Fibroblast of lung (primary cell): ENCODE results near the gene URB1. TPM values are rescaled to one million over a fixed set of nuclear protein-coding genes. Genes with fewer than 3 reads are reported as not detected.

Experiments
- DNase-seq, 2 donors: peaks; one replicate each; pipeline versions ENCODE4 v3.0.0 to v3.0.0-alpha.2; 2010; ENCODE audit warnings: low read depth in 2 of 2
- H2AFZ ChIP-seq: 2 replicates; pipeline ENCODE4 v1.5.1; 2012; ENCODE audit warnings: low read length, control low read depth, inconsistent platforms
- H3K27ac ChIP-seq: 2 replicates; pipeline ENCODE4 v1.5.1; 2011; ENCODE audit warnings: low read length, control low read depth; ENCODE audit not compliant: insufficient read depth
- H3K27me3 ChIP-seq: 2 replicates; pipeline ENCODE4 v1.5.1; 2011; ENCODE audit warnings: mild to moderate bottlenecking, low read length; ENCODE audit not compliant: control insufficient read depth, insufficient read depth
- H3K36me3 ChIP-seq: 2 replicates; pipeline ENCODE4 v1.5.1; 2011; ENCODE audit warnings: low read length; ENCODE audit not compliant: control insufficient read depth, insufficient read depth
- H3K4me1 ChIP-seq: 2 replicates; pipeline ENCODE4 v1.5.1; 2011; ENCODE audit warnings: low read length; ENCODE audit not compliant: control insufficient read depth, insufficient read depth; ENCODE audit errors: extremely low read depth
- H3K4me2 ChIP-seq: 2 replicates; pipeline ENCODE4 v1.5.1; 2011; ENCODE audit warnings: low read length, control low read depth; ENCODE audit not compliant: insufficient read depth; ENCODE audit errors: extremely low read depth
- H3K4me3 ChIP-seq, 4 experiments: fragments of 200-600 bp in 1 of 4; sonication (generic) in 1 of 4; replicated peaks in 1 of 4; 2 replicates each; pipeline ENCODE4 v1.5.1; 2011 to 2016; ENCODE audit warnings: low read length in 4 of 4, low read depth in 3 of 4, mild to moderate bottlenecking in 3 of 4, control low read depth in 2 of 4, inconsistent platforms in 1 of 4, mixed read lengths in 1 of 4; ENCODE audit not compliant: insufficient read depth in 1 of 4; ENCODE audit errors: control extremely low read depth in 1 of 4
- H3K79me2 ChIP-seq: 2 replicates; pipeline ENCODE4 v1.5.1; 2012; ENCODE audit warnings: mild to moderate bottlenecking, low read length, inconsistent platforms; ENCODE audit not compliant: control insufficient read depth, insufficient read depth
- H3K9ac ChIP-seq: 2 replicates; pipeline ENCODE4 v1.5.1; 2011; ENCODE audit warnings: mild to moderate bottlenecking, low read length, control low read depth; ENCODE audit not compliant: insufficient read depth
- H3K9me3 ChIP-seq: 2 replicates; pipeline ENCODE4 v1.5.1; 2012; ENCODE audit warnings: low read depth, low read length; ENCODE audit not compliant: control insufficient read depth, insufficient read depth
- H4K20me1 ChIP-seq: 2 replicates; pipeline ENCODE4 v1.5.1; 2011; ENCODE audit warnings: low read length; ENCODE audit not compliant: control insufficient read depth, insufficient read depth; ENCODE audit errors: extremely low read depth
- EZH2 ChIP-seq: IDR thresholded peaks from 2 replicates; pipeline ENCODE4 v1.5.1; 2012; ENCODE audit warnings: low read length, control low read depth, mild to moderate bottlenecking; ENCODE audit errors: missing control alignments
- polyA plus RNA-seq, 2 donors: library from polyadenylated mRNA; depleted of rRNA in 1 of 2; stranded (reverse) in 1 of 2; unstranded in 1 of 2; fragments of >200 nt; gene quantifications; 2 replicates each; pipeline ENCODE4 v1.2.1, GENCODE V29; 2011 to 2012; ENCODE audit warnings: missing spikeins in 1 of 2
- total RNA-seq: library from RNA; depleted of rRNA; stranded (reverse); fragments of >200 nt; gene quantifications from 2 replicates; pipeline ENCODE4 v1.2.1, GENCODE V29; 2014
- TF ChIP-seq, protein P1 (sequence below), 2 donors: IDR thresholded peaks in 1 of 2; conservative IDR thresholded peaks in 1 of 2; 1 replicate in 1 of 2; 2 replicates in 1 of 2; pipeline ENCODE4 v1.5.1; 2011 to 2012; ENCODE audit warnings: low read length in 2 of 2, control low read depth in 1 of 2, inconsistent platforms in 1 of 2, low read depth in 1 of 2, mild to moderate bottlenecking in 1 of 2

The URB1 gene
- total and polyA plus RNA-seq, 2 donors (not counting 1 experiment from before 2014, with no cell fraction given): 4.3 to 17.7 TPM

DNA sequence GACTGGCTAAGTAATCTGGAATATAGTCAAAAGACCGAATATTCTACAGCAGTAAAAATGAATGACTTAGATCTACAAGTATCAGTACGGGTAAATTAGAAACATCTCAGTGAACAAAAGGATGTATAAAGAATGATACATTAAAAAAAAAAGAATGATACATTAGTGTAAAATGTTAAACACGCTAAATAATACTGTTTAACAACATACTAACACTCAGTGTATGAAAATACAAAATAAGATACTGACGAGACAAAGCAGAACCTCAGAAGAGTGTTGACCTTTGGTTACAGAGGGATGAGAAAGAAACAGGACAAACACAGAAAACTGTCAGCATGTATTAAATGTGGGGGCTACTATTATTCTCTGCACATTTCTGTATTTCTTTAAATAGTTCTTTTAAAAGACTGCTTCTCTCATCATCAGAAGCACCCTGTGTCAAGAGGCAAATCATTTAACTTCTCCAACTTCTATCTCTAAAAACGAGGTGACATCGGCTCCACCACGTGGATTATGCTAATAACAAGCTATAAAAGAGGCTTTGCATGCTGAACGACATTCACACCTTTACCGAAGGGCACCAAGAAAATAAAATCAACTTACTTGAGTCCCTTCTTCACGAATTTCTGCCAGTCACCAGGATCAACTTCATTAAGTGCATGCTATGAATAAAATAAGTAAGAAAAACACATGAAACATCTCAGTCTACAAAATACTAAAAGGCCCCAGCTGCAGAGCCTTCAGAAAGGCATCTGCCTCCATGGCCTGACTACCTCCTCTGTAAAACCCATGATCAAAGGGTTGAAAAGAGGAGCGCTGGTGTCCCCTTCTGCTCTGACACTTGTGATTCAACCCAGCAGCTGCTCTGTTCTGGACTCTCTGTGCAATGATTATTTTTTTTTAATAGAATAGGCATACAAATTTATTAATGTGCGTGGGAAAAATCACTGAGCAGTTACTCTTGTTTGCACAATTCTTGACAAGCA is 51.7 kb downstream of the URB1 start:
- TF ChIP-seq EZH2: no peak
- TF ChIP-seq, protein P1, sequence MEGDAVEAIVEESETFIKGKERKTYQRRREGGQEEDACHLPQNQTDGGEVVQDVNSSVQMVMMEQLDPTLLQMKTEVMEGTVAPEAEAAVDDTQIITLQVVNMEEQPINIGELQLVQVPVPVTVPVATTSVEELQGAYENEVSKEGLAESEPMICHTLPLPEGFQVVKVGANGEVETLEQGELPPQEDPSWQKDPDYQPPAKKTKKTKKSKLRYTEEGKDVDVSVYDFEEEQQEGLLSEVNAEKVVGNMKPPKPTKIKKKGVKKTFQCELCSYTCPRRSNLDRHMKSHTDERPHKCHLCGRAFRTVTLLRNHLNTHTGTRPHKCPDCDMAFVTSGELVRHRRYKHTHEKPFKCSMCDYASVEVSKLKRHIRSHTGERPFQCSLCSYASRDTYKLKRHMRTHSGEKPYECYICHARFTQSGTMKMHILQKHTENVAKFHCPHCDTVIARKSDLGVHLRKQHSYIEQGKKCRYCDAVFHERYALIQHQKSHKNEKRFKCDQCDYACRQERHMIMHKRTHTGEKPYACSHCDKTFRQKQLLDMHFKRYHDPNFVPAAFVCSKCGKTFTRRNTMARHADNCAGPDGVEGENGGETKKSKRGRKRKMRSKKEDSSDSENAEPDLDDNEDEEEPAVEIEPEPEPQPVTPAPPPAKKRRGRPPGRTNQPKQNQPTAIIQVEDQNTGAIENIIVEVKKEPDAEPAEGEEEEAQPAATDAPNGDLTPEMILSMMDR (conservative IDR thresholded peaks at IDR 0.05 in 1 of 2, IDR thresholded peaks at IDR 0.05 in 1 of 2; ENCODE audit: low read depth in 1 of 2, low read length in 2 of 2): no peak

DNA sequence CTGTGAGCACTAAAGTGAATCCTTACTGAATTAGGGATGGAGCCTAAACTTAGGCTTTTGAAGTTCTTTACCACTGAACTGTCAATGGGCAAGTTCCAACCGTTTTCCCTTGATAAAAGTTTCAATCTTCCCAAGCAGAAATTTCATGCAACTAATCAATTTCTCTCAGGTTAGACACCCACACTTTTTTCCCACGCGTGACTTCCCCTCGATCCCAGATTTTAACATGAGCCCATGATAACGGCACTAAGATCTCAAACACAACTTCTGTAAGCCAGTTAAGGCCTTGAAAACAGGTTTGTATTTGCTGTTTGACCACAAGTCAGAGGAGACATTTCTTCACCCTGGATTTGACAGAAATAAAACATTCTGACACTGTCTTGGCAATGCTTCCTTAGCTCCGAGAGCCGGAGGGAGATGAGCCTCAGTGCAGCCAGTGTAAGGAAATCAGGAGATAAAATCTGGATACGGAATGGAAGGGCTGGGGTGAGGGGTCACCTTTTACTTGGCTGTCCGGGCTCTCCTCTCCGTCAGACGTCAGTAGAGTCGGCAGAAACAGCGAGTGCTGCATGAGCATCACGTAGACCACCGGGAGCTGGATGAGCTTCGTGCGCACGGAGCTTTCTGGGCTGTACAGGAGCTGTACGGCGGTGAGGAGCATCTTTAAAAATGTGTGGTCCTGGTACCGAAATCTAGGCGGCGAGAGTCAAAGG is 54.4 kb downstream of the URB1 start:
- no peaks in the 10 kb centered on the region for H3K9me3 ChIP-seq
- peaks cover 21% of the 10 kb centered on the region for H3K36me3 ChIP-seq
- no peaks in the 10 kb centered on the region for H4K20me1 ChIP-seq
- DNase-seq: no peak
- no peak overlapping the region for H3K9ac ChIP-seq
- no peak overlapping the region for H2AFZ ChIP-seq
- H3K4me3 ChIP-seq: no peak overlapping the region
- TF ChIP-seq EZH2: no peak
- TF ChIP-seq, protein P1 (conservative IDR thresholded peaks at IDR 0.05 in 1 of 2, IDR thresholded peaks at IDR 0.05 in 1 of 2; ENCODE audit: low read depth in 1 of 2, low read length in 2 of 2): no peak
- no peaks in the 10 kb centered on the region for H3K27me3 ChIP-seq
- no peaks in the 10 kb centered on the region for H3K4me1 ChIP-seq
- H3K79me2 ChIP-seq: no peaks in the 10 kb centered on the region
- no peak overlapping the region for H3K4me2 ChIP-seq
- H3K27ac ChIP-seq: no peak overlapping the region

More for the DNA sequence above, 51.7 kb downstream of the URB1 start:
- Histone ChIP-seq H4K20me1 (no peaks in the 10 kb centered on the region), H3K27me3 (no peaks in the 10 kb centered on the region), H3K27ac (no peak overlapping the region), H3K36me3 (peaks cover 19% of the 10 kb centered on the region), H3K79me2 (no peaks in the 10 kb centered on the region), H3K9ac (no peak overlapping the region), H2AFZ (no peak overlapping the region), H3K9me3 (no peaks in the 10 kb centered on the region), H3K4me3 (no peak overlapping the region), H3K4me1 (no peaks in the 10 kb centered on the region), H3K4me2 (no peak overlapping the region)
- no peak for DNase-seq

DNA sequence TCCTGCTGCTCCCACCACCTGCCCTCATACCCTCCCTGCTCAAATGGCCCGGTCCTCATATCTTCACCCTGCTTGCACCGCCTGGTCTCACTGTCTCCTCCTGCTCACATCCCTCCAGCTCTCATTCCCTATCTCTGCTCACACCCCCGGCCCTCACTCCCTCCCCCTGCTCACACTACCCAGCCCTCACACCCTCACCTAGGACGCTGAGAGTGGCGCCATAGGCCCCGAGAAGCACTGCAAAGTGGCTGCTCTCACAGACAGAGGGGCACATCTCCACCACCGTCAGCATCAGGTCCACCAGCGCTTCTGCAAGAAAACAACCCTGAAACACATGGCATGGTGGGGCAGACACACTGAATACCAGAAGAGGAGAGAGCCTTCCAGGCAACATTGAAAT is 55.6 kb downstream of the URB1 start:
- Histone ChIP-seq H3K36me3 (peaks cover 25% of the 10 kb centered on the region), H3K4me3 (no peak overlapping the region), H3K27me3 (no peaks in the 10 kb centered on the region), H4K20me1 (no peaks in the 10 kb centered on the region), H3K79me2 (no peaks in the 10 kb centered on the region), H3K9me3 (no peaks in the 10 kb centered on the region), H3K4me1 (no peaks in the 10 kb centered on the region), H2AFZ (no peak overlapping the region), H3K4me2 (no peak overlapping the region), H3K27ac (no peak overlapping the region), H3K9ac (no peak overlapping the region)
- no peak for DNase-seq
- no peak for TF ChIP-seq EZH2
- TF ChIP-seq, protein P1 (conservative IDR thresholded peaks at IDR 0.05 in 1 of 2, IDR thresholded peaks at IDR 0.05 in 1 of 2; ENCODE audit: low read depth in 1 of 2, low read length in 2 of 2): no peak
